Epithelial cell of esophagus (primary cell): Measurements from ENCODE around the gene ALAS1.
"Not testable (repeated sequence)": the region's sequence is repeated elsewhere in the genome, so short reads cannot be mapped to it uniquely, and the experiment has no call there.

ENCODE experiments used
- DNase-seq: peaks from one replicate; pipeline ENCODE4 v3.0.0; 2010; ENCODE audit warnings: low read depth
- H3K4me3 ChIP-seq: 2 replicates; pipeline ENCODE4 v1.5.1; 2011; ENCODE audit warnings: mild to moderate bottlenecking, low read length, control low read depth
- TF ChIP-seq, protein P1 (sequence below): IDR thresholded peaks from 2 replicates; pipeline ENCODE4 v1.5.1; 2011; ENCODE audit warnings: low read depth, mild to moderate bottlenecking, low read length, control low read depth, inconsistent platforms; ENCODE audit not compliant: insufficient read depth; ENCODE audit errors: missing control alignments

Gene ALAS1

DNA sequence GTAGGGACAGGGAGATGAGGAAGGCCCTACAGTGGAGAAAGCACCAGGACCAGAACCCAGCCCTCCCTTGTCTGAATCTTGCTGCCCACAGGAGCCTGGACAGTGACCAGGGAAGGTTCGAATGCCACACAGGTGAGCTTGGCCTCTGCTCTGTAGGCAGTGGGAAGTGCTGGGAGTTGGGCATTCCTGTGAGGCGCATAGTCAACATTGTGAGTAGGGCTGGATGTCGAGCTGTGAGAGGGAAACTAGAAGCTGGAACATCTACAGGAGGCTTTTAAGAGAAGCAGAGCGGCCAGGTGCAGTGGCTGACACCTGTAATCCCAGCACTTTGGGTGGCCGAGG, 20.3 kb upstream of the ALAS1 start:
- DNase-seq, result no peak
- TF ChIP-seq, protein P1, sequence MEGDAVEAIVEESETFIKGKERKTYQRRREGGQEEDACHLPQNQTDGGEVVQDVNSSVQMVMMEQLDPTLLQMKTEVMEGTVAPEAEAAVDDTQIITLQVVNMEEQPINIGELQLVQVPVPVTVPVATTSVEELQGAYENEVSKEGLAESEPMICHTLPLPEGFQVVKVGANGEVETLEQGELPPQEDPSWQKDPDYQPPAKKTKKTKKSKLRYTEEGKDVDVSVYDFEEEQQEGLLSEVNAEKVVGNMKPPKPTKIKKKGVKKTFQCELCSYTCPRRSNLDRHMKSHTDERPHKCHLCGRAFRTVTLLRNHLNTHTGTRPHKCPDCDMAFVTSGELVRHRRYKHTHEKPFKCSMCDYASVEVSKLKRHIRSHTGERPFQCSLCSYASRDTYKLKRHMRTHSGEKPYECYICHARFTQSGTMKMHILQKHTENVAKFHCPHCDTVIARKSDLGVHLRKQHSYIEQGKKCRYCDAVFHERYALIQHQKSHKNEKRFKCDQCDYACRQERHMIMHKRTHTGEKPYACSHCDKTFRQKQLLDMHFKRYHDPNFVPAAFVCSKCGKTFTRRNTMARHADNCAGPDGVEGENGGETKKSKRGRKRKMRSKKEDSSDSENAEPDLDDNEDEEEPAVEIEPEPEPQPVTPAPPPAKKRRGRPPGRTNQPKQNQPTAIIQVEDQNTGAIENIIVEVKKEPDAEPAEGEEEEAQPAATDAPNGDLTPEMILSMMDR, result no peak
- no peak overlapping the region for H3K4me3 ChIP-seq

DNA sequence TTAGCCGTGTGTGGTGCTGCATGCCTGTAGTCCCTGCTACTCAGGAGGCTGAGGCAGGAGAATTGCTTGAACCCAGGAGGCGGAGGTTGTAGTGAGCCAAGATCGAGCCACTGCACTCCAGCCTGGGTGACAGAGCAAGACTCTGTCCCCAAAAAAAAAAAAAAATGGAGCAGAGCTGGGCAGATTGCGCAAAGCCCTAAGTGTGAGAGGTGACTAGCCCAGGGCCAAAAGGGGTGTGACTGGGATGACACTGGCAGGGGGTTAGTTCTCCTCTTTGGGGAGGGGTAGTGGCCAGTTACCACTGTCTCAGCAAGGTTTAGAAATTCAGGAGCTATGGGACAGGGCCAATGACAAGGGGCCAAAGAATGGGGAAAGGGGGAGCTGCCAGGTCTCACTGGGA, 19.8 kb upstream of the ALAS1 start:
- H3K4me3 ChIP-seq, DNase-seq: not testable (repeated sequence)

DNA sequence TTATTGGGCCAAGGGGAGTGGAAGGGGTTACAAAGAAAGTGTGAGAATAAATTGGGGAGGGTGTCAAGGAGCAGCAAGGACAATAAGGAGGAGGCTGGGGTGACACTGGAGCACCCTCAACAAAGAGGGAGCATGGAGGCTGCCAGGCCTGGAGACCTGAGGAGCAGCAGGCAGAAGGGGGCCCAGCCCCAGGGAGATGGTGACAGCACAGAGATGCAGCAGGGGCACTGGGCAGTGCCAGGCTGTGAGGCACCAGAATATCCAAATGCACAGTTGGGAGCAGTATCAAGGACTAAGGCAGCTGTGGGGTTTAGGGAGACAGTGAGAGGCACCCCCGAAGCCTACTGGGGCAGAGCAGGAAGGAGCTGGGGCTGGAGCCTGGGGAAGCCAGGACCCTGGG, 19.4 kb upstream of the ALAS1 start:
- TF ChIP-seq, protein P1, result no peak
- no peak overlapping the region for H3K4me3 ChIP-seq
- DNase-seq, result no peak

DNA sequence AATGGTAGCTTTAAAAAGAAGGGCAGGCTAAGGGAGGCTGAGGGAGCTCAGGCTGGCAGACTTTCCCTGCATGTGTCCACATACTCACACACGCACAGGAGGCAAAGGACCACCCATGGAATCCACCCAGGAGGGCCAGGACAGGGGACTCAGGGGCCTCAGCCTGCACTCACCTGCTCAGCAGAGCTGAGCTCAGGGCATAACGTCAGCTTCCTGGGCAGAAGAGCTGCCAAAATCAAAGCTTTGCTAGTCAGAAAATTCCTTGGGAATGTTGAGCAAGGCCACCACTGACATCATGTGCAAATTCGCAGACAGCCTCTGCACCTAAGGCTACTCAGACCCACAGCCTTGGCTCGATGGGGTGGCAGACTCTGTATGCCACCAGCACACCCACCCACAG, 16.4 kb upstream of the ALAS1 start:
- TF ChIP-seq, protein P1, result no peak
- H3K4me3 ChIP-seq, result no peak overlapping the region
- DNase-seq, result peak; percentile 84

DNA sequence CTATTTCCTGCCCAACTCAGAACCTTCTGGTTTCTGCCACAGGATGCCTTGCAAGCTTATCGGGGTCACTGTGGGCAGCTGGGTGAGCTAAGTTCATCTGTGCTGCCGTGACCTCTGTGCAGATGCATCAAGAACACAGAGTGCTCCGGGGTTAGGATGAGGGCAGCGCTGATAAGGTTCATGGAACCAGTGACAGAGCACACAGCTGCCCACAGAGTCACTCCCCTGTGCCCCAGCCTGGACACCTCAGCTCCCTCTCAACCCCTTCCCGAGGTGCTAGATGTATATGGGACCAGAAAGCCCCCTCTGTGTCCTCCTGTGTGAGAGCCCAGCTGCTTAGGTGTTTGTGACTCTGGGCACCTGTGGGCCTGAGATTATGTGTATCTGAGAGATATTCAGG, 15.8 kb upstream of the ALAS1 start:
- TF ChIP-seq, protein P1, result no peak
- no peak overlapping the region for H3K4me3 ChIP-seq
- no peak for DNase-seq

DNA sequence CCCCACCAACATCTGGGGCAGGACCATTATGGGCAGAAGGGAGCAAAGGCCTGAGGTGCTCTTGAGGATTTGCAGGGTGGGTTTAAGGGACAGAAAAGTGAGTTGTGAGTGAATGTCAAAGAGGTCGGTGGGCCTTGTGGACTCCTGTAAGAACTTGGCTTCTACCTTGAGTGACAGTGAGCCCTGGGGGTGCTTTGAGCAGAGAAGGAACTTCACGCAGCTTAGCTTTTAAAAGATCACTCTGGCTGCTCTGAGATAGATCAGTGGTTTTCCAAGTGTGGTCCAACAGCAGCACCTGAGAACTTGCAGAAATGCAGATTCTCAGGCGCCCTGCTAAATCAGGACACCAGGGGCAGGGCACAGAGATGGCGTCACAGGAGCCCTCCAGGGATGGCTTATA, 15.3 kb upstream of the ALAS1 start:
- no peak overlapping the region for H3K4me3 ChIP-seq
- TF ChIP-seq, protein P1, result no peak
- no peak for DNase-seq

DNA sequence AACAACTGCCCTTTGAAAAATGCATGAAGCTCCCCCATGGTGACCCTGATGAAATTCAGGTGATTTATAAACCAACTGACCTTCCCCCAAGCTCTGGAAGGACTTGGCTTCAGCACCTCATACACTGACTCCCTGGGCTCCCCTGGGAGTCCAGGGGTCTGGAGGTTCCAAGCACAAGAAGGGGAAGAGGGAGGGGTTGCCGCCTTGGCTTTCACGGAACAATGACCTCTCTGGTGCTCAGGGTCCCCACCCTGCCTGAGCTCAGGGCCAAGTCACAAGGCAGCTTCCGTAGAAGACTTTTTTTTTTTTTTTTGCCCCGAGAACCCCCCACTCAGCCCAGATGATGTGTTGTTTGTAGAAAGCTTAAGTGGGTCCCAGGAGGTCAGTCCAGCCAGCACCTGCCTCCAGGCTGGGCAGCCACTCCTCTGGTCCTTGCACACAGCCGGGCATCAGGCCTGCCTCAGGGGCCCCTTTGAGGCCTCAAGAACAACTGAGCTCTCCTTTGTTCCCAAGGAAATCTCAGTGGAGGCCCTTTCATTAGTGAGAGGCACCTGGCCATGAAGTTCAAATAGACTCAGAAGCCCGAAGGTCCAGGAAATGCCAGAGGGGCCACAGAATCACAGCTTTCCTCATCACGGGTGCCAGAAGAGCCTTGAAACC, 14.0 kb upstream of the ALAS1 start:
- no peak overlapping the region for H3K4me3 ChIP-seq
- TF ChIP-seq, protein P1, result no peak
- no peak for DNase-seq

DNA sequence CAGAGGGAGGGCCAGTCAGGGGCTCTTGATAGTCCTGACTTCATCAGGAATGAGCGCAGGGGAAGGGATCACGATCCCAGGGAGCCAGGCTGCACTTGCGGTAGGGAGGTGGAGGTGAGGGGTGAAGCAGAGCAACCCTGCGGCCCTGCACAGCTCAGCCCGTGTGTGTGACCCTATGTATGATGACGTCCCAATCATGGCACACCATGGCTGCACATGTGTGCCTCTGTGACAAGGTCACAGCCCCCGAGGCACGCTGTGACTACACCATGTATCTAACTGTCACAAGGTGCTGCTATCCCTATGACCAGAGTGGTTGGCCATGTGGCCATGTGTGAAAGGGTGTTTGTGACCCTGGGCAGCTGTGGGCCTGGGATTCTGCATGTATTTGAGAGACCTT, 13.3 kb upstream of the ALAS1 start:
- no peak for DNase-seq
- TF ChIP-seq, protein P1, result no peak
- no peak overlapping the region for H3K4me3 ChIP-seq
